ENCODE measurements around the gene CSTA. TPM values are rescaled to one million over a fixed set of nuclear protein-coding genes. Genes with fewer than 3 reads are reported as not detected.

The CSTA gene
- total and polyA plus RNA-seq, 2 of the 8 experiments (the other 6 are each of a cell fraction or from before 2014, with no cell fraction given), result not detected

- Histone ChIP-seq H2AK5ac (ENCODE audit: low read depth, low read length) (no peak overlapping the region), H4K8ac (ENCODE audit: extremely low read depth, insufficient read depth, low read length) (no peak overlapping the region), H2BK12ac (ENCODE audit: low read depth, low read length) (no peak overlapping the region), H2BK5ac (ENCODE audit: low read depth, low read length) (no peak overlapping the region), H3K9ac (replicated peaks in 1 of 4; ENCODE audit: extremely low read depth in 1 of 4, low read depth in 3 of 4, low read length in 3 of 4) (no peak overlapping the region), H2AFZ (ENCODE audit: low read length) (no peak overlapping the region), H3K18ac (ENCODE audit: extremely low read depth, low read length) (no peak overlapping the region), H3K4me2 (ENCODE audit: insufficient read depth in 1 of 2, low read depth in 2 of 2, low read length in 2 of 2) (no peak overlapping the region), H3K14ac (ENCODE audit: insufficient read length) (no peak overlapping the region), H3K4ac (replicated peaks; ENCODE audit: insufficient read length, low read depth, low read length) (no peak overlapping the region), H3K23me2 (ENCODE audit: low read depth, low read length) (no peaks in the 10 kb centered on the region), H3K56ac (replicated peaks; ENCODE audit: insufficient read length, low read depth, low read length) (no peak overlapping the region), H2BK120ac (replicated peaks; ENCODE audit: low read depth, low read length) (no peak overlapping the region), H3K79me1 (ENCODE audit: low read depth, low read length) (no peaks in the 10 kb centered on the region), H3K36me3 (ENCODE audit: control insufficient read depth in 2 of 4, insufficient read depth in 4 of 4, low read length in 3 of 4) (no peaks in the 10 kb centered on the region), H3K4me1 (replicated peaks in 1 of 4; ENCODE audit: control insufficient read depth in 3 of 4, insufficient read depth in 4 of 4, low read length in 3 of 4) (no peaks in the 10 kb centered on the region), H2BK20ac (ENCODE audit: low read length) (no peak overlapping the region), H2BK15ac (ENCODE audit: low read length) (no peak overlapping the region), H4K5ac (ENCODE audit: insufficient read length, low read depth, low read length) (no peak overlapping the region), H3K9me3 (ENCODE audit: insufficient read depth in 2 of 2, low read depth in 1 of 2, low read length in 1 of 2) (no peaks in the 10 kb centered on the region), H3K27ac (ENCODE audit: low read depth, low read length) (no peak overlapping the region), H4K91ac (replicated peaks; ENCODE audit: insufficient read length, low read length) (no peak overlapping the region), H3K27me3 (replicated peaks in 1 of 4; ENCODE audit: control insufficient read depth in 3 of 4, extremely low read depth in 1 of 4, insufficient read depth in 3 of 4, low read length in 3 of 4) (no peaks in the 10 kb centered on the region), H3K4me3 (ENCODE audit: extremely low read depth in 1 of 4, insufficient read depth in 2 of 4, low read depth in 3 of 4, low read length in 4 of 4) (no peak overlapping the region), H4K20me1 (replicated peaks in 1 of 2; ENCODE audit: control insufficient read depth in 1 of 2, insufficient read depth in 2 of 2, low read length in 2 of 2) (no peaks in the 10 kb centered on the region), H3K23ac (ENCODE audit: insufficient read length) (no peak overlapping the region), H3K79me2 (ENCODE audit: control insufficient read depth in 1 of 2, insufficient read depth in 2 of 2, low read length in 2 of 2) (no peaks in the 10 kb centered on the region)
- CTCF ChIA-PET (ENCODE audit: partially characterized antibody), result interaction anchor here (1.2 kb wide), 1 partner anchor 16 kb away, joined by 3 read pairs; no protein-coding TSS in a partner anchor
- FAIRE-seq (no peak), DNase-seq (ENCODE audit: low read depth in 1 of 2, low spot score in 2 of 2) (no peak)
- TF ChIP-seq ZNF274 (IDR thresholded peaks at IDR 0.05; ENCODE audit: borderline replicate concordance, extremely low read depth, low read length) (no peak), YY1 (IDR thresholded peaks at IDR 0.05; ENCODE audit: low read depth, low read length) (no peak), SP4 (IDR thresholded peaks at IDR 0.05; ENCODE audit: low read length) (no peak), E2F6 (IDR thresholded peaks at IDR 0.05) (no peak), MAX (IDR thresholded peaks at IDR 0.05) (no peak), SP2 (IDR thresholded peaks at IDR 0.05; ENCODE audit: low read length) (no peak), CBX5 (IDR thresholded peaks at IDR 0.05; ENCODE audit: low read depth, low read length) (no peak), RXRA (IDR thresholded peaks at IDR 0.05; ENCODE audit: insufficient read depth, low read depth, low read length) (no peak)
- POLR2A ChIA-PET (ENCODE audit: partially characterized antibody), result interaction anchor here (0.9 kb wide), 1 partner anchor 30 kb away, joined by 4 read pairs; no protein-coding TSS in a partner anchor
- WGBS, 2 experiments (ENCODE audit: extremely low coverage in 1 of 2, insufficient coverage in 1 of 2, insufficient read length in 1 of 2, insufficient replicate concordance in 2 of 2, low coverage in 1 of 2, low lambda C conversion rate in 2 of 2, missing lambda C conversion rate in 1 of 2), result 94% methylated on average over 8 of the region's 8 CpGs; no CpG with 5 or more reads in 1 of the 2 experiments
Measured at GRCh38 chr3:122332551-122332950, 7.5 kb downstream of the CSTA start.

Measured in H1 (cell line).